D721Med (cell line): Measurements from ENCODE around the gene MBD2.

Source experiments
- DNase-seq: peaks from one replicate; pipeline ENCODE4 v3.0.0; 2011; ENCODE audit warnings: low spot score; ENCODE audit not compliant: insufficient read length
- FAIRE-seq: peaks from 2 replicates; lab custom pipeline; 2011; peaks lifted over from hg19 to GRCh38; lab: Jason Lieb, UNC
- TF ChIP-seq, protein P1 (sequence below): IDR thresholded peaks from 2 replicates; pipeline ENCODE4 v1.5.1; 2012; ENCODE audit warnings: mild to moderate bottlenecking, control low read depth; ENCODE audit not compliant: insufficient read depth; ENCODE audit errors: missing control alignments

Gene MBD2, protein sequence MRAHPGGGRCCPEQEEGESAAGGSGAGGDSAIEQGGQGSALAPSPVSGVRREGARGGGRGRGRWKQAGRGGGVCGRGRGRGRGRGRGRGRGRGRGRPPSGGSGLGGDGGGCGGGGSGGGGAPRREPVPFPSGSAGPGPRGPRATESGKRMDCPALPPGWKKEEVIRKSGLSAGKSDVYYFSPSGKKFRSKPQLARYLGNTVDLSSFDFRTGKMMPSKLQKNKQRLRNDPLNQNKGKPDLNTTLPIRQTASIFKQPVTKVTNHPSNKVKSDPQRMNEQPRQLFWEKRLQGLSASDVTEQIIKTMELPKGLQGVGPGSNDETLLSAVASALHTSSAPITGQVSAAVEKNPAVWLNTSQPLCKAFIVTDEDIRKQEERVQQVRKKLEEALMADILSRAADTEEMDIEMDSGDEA

DNA sequence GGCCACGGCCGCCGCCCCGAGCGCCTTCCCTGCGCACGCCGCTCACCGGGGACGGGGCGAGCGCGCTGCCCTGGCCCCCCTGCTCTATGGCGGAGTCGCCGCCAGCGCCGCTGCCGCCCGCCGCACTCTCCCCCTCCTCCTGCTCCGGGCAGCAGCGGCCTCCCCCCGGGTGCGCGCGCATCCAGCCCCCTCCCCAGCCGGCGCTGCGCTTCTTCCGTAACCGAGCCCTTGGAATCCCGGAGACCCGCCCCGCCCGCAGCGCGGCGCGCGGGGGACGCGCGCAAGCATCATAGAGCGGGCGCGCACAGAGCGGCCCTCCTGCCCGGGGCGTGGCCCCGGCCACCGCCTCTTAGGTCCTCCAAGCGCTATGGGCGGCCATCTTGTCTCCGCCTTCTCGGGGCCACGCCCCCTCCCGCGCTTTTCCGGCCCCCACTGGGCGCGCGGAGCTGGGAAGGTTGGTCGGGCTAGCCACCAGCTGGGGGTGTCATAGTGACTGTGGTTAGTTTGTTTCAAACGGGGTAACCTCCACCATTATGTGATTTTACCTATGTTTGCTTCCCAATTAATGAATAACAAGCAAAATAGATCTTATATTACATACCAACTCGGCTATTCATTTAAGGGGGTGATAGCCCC lies at the start of gene MBD2:
Gene MBD2, minus strand, starts transcription at position 291 of the 636 bp plus-strand sequence. Its CDS starts 110 bp downstream, at position 181.
- TF ChIP-seq, protein P1, sequence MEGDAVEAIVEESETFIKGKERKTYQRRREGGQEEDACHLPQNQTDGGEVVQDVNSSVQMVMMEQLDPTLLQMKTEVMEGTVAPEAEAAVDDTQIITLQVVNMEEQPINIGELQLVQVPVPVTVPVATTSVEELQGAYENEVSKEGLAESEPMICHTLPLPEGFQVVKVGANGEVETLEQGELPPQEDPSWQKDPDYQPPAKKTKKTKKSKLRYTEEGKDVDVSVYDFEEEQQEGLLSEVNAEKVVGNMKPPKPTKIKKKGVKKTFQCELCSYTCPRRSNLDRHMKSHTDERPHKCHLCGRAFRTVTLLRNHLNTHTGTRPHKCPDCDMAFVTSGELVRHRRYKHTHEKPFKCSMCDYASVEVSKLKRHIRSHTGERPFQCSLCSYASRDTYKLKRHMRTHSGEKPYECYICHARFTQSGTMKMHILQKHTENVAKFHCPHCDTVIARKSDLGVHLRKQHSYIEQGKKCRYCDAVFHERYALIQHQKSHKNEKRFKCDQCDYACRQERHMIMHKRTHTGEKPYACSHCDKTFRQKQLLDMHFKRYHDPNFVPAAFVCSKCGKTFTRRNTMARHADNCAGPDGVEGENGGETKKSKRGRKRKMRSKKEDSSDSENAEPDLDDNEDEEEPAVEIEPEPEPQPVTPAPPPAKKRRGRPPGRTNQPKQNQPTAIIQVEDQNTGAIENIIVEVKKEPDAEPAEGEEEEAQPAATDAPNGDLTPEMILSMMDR = peak; percentile 19
- FAIRE-seq (no peak), DNase-seq (peak; percentile 87)

DNA sequence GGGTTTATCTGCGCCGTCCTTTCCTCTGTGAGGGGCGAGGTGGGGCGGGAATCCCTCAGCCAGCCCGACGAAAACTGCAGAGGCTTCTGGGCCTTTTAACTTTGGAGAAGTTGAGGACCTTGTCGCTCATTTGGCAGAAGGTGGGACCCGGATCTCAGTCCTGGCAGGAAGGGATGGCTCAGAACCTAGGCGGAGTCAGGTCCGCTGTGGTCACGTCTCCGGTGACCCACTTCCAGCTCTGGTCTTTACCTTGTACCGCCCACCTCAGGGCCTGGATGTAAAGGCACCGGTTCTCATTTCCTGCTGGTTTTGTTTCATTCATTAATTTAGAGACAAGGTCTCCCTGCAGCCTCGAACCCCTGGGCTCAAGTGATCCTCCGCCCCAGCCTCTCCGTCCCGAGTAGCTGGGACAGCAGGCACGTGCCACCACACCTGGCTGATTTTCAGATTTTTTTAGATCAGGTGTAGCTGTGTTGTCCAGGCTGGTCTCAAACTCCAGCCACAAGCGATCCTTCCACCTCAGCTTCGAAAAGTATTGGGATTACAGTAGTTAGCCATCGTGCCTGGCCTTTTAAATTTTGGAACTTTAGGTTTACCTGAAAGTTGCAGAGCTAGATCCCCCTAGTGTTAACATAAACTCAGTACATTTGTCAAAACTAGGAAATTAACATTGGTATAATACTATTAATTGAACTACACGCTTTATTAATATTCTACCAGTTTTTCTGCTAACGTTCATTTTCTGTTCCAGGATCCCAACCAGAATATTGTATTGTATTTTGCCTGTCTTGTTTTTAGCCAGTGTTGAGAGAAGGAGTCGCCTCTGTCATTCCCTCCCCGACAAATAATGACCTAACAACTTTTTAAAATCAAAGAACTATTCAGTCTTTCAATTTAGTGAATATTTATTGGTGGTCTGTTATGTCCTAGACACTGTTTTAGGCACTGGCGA lies 45.7 kb upstream of the MBD2 start:
- FAIRE-seq (no peak), DNase-seq (no peak)
- TF ChIP-seq, protein P1 = peak; percentile 34

DNA sequence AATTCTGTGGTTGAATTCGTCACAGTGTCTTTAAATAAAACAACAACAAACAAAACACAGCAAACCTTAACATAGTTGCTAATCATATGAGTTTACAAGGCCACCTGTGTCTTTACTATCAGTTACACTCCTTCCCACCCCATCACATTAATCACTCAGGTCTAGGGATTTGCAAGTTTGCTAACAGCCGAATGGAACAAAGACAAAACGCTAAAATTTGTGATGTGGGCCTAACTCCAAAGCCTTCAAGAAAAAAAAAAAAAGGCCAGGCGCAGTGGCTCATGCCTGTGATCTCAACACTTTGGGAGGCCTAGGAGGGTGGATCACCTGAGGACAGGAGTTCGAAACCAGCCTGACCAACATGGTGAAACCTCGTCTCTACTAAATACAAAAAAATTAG lies 44.3 kb upstream of the MBD2 start:
- FAIRE-seq (peak; percentile 100), DNase-seq (no peak)
- TF ChIP-seq, protein P1 = no peak

DNA sequence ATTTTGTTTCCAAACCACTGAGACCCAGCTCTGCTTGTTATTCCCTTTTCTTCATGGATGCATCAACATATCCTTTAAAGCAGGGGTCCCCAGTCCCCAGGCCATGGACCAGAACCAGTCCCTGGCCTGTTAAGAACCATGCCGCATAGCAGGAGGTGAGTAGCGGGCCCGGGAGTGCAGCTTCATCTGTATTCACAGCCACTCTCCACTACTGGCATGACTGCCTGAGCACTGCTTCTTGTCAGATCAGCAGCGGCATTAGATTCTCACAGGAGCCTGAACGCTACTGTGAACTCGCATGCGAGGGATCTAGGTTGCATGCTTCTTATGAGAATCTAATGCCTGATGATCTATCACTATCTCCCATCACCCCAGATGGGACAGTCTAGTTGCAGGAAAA lies 43.2 kb upstream of the MBD2 start:
- TF ChIP-seq, protein P1 = no peak
- DNase-seq (no peak), FAIRE-seq (peak; percentile 56)

DNA sequence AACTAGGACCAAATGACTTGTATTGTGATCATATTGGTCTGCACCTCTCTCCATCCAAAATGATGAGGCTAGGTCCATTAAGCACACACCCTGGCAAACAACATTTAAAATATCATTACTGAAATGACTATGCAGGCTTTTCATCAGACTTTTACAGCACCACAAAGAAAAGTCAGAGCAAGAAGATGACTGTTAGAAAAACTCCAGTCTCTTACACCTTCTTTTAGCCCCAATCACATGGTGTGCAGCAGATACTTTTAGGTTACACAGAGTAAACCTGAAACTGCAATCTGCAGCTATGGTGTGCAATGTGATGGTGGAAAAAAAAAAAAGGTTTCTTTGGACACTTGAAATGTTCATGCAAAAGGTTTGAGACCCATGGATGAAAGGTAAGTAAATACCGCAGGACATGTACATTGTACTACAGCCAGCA lies 39.5 kb upstream of the MBD2 start:
- FAIRE-seq = no peak
- TF ChIP-seq, protein P1 = no peak
- DNase-seq = no peak

DNA sequence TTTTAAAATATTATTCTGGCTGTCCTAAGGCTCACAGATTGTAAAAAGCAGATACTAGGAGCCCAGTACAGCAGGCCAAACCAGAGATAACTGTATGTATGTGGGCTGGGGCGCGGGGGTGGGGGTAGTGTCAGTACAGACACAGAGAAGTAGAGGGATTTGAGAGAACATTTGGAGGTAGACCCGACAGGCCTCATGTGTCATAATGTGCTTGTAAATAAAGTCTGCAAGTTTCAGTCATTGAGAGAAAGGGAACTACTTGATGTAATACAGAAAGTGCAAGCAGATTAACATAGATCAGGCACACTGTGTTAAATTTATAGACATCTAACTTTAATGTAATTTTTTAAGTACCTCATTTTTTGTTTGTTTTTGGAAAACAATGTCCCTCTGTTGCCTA lies 37.4 kb upstream of the MBD2 start:
- TF ChIP-seq, protein P1 = no peak
- DNase-seq = no peak
- FAIRE-seq = peak; percentile 92
